Caco-2 (cell line): Measurements from ENCODE around the gene PHYHIPL. TPM values are rescaled to one million over a fixed set of nuclear protein-coding genes. Genes with fewer than 3 reads are reported as not detected.

Source experiments
- BruUV-seq: library from RNA; stranded (reverse); fragments of 400-500 nt; replicated peaks from 2 replicates; lab custom pipeline; 2021; lab: Mats Ljungman, UMichigan
- CTCF ChIA-PET: fragments of 300-600 bp; sonication (Branson Sonifier 250); formaldehyde crosslinking; loops from one replicate; lab custom pipeline; 2022; ENCODE audit warnings: antibody characterized with exemption; lab: Charles Lee
- POLR2A ChIA-PET: fragments of 300-600 bp; sonication (Branson Sonifier 250); formaldehyde crosslinking; loops from one replicate; lab custom pipeline; 2022; ENCODE audit warnings: antibody characterized with exemption; lab: Charles Lee
- DNase-seq, 2 experiments: peaks; one replicate each; pipeline versions ENCODE4 v3.0.0 to v3.0.0-alpha.2; 2020 to 2022
- H3K27me3 ChIP-seq: replicated peaks from 2 replicates; pipeline ENCODE4 v1.6.0; 2011; ENCODE audit warnings: low read length; ENCODE audit not compliant: control insufficient read depth, insufficient read depth
- H3K36me3 ChIP-seq: 2 replicates; pipeline ENCODE4 v1.5.1; 2011; ENCODE audit warnings: low read length; ENCODE audit not compliant: control insufficient read depth, insufficient read depth
- H3K4me1 ChIP-seq: fragments of 250-450 bp; sonication (Bioruptor Pico); 2 replicates; pipeline ENCODE4 v1.5.1; 2020; ENCODE audit warnings: mild to moderate bottlenecking
- H3K4me3 ChIP-seq: 2 replicates; pipeline ENCODE4 v1.5.1; 2011; ENCODE audit warnings: low read depth, mild to moderate bottlenecking, control low read depth, low read length
- H3K9me3 ChIP-seq: fragments of 250-450 bp; sonication (Bioruptor Pico); 2 replicates; pipeline ENCODE4 v1.5.1; 2020; ENCODE audit warnings: mild to moderate bottlenecking, moderate library complexity
- H3K27ac Mint-ChIP-seq: one replicate; pipeline ENCODE4 v1.8.0; 2022; ENCODE audit warnings: mixed read lengths; ENCODE audit not compliant: unreplicated experiment
- H3K27me3 Mint-ChIP-seq: one replicate; pipeline ENCODE4 v1.8.0; 2022; ENCODE audit warnings: mixed read lengths; ENCODE audit not compliant: insufficient read depth, unreplicated experiment
- H3K36me3 Mint-ChIP-seq: one replicate; pipeline ENCODE4 v1.8.0; 2022; ENCODE audit warnings: mild to moderate bottlenecking, mixed read lengths; ENCODE audit not compliant: insufficient read depth, unreplicated experiment
- H3K4me1 Mint-ChIP-seq: one replicate; pipeline ENCODE4 v1.8.0; 2022; ENCODE audit warnings: low read depth, mixed read lengths; ENCODE audit not compliant: unreplicated experiment
- H3K4me3 Mint-ChIP-seq: one replicate; pipeline ENCODE4 v1.8.0; 2022; ENCODE audit warnings: mild to moderate bottlenecking, moderate library complexity, mixed read lengths; ENCODE audit not compliant: unreplicated experiment
- H3K9me3 Mint-ChIP-seq: one replicate; pipeline ENCODE4 v1.8.0; 2022; ENCODE audit warnings: mixed read lengths; ENCODE audit not compliant: unreplicated experiment
- CTCF ChIP-seq, 2 experiments: fragments of 200-600 bp in 1 of 2; IDR thresholded peaks; 1 replicate in 1 of 2; 2 replicates in 1 of 2; pipeline versions ENCODE4 v1.5.1 to v1.8.0; 2011 to 2022; ENCODE audit warnings: antibody characterized with exemption in 1 of 2, control low read depth in 1 of 2, inconsistent platforms in 1 of 2, low read depth in 1 of 2, low read length in 1 of 2, mild to moderate bottlenecking in 1 of 2, moderate library complexity in 1 of 2; ENCODE audit not compliant: insufficient read depth in 1 of 2, severe bottlenecking in 1 of 2, unreplicated experiment in 1 of 2
- intact Hi-C: fragments of 100-400 bp; cut with micrococcal nuclease; formaldehyde crosslinking; loops from one replicate; pipeline ENCODE4 v1.10.0; 2022; ENCODE audit not compliant: unreplicated experiment
- total RNA-seq: library from RNA; stranded (reverse); gene quantifications from 2 replicates; pipeline ENCODE4 v1.2.3, GENCODE V29; 2022

Gene PHYHIPL
- total RNA-seq, 1 experiment from 2014 or later, result 48.1 TPM

GRCh38 chr10:59143544-59143943, 32.9 kb upstream of the PHYHIPL start:
- CTCF ChIA-PET, result no interaction called here
- no TSS peak for BruUV-seq
- no peaks in the 10 kb centered on the region for H3K36me3 ChIP-seq
- Mint-ChIP-seq H3K4me3 (no peak overlapping the region), H3K27ac (no peak overlapping the region), H3K27me3 (no peaks in the 10 kb centered on the region), H3K4me1 (peaks cover 13% of the 10 kb centered on the region), H3K9me3 (peaks cover 9% of the 10 kb centered on the region), H3K36me3 (no peaks in the 10 kb centered on the region)
- intact Hi-C loops, result no loop called here
- peaks cover 23% of the 10 kb centered on the region for H3K4me1 ChIP-seq
- no peaks in the 10 kb centered on the region for H3K27me3 ChIP-seq
- no peak for DNase-seq
- no peak for TF ChIP-seq CTCF (IDR thresholded peaks at IDR 0.05; ENCODE audit: insufficient read depth in 1 of 2, low read depth in 1 of 2, low read length in 1 of 2, severe bottlenecking in 1 of 2, unreplicated experiment in 1 of 2)
- POLR2A ChIA-PET, result no interaction called here
- 0 out of 2 replicates have a peak, but pooled peaks cover 3% of the 10 kb centered on the region for H3K9me3 ChIP-seq
- no peak overlapping the region for H3K4me3 ChIP-seq

DNA sequence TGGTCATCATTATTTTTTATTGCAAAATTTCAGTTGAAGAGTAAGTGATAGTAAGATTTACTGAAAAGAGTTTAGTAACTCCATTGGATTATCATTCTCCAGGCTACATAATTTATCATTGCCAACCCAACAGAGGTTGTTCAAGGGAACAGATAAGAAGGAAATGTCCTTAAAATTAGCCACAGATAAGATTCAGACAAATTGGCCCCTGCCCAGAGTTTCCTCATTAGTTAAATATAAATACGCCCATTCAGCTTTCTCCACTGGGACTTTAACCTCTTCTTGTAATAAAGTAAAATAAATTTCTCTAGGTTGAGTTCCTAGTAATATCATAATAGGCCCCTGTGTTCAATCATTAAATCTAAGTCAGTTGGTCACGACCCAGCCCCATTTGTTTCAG, 27.7 kb upstream of the PHYHIPL start:
- H3K9me3 ChIP-seq, result no peaks in the 10 kb centered on the region
- no peak for TF ChIP-seq CTCF (IDR thresholded peaks at IDR 0.05; ENCODE audit: insufficient read depth in 1 of 2, low read depth in 1 of 2, low read length in 1 of 2, severe bottlenecking in 1 of 2, unreplicated experiment in 1 of 2)
- Mint-ChIP-seq H3K36me3 (no peaks in the 10 kb centered on the region), H3K4me3 (no peak overlapping the region), H3K27me3 (no peaks in the 10 kb centered on the region), H3K27ac (no peak overlapping the region), H3K9me3 (no peaks in the 10 kb centered on the region), H3K4me1 (no peaks in the 10 kb centered on the region)
- no peaks in the 10 kb centered on the region for H3K27me3 ChIP-seq
- CTCF ChIA-PET, result no interaction called here
- no peak for DNase-seq
- no peaks in the 10 kb centered on the region for H3K36me3 ChIP-seq
- intact Hi-C loops, result no loop called here
- BruUV-seq, result no TSS peak
- H3K4me3 ChIP-seq, result no peak overlapping the region
- H3K4me1 ChIP-seq, result peaks cover 9% of the 10 kb centered on the region; the same call in 1 of the 2 replicates
- POLR2A ChIA-PET, result no interaction called here

- Mint-ChIP-seq H3K9me3 (no peaks in the 10 kb centered on the region), H3K36me3 (no peaks in the 10 kb centered on the region), H3K4me3 (no peak overlapping the region), H3K4me1 (no peaks in the 10 kb centered on the region), H3K27me3 (no peaks in the 10 kb centered on the region), H3K27ac (no peak overlapping the region)
- no TSS peak for BruUV-seq
- Histone ChIP-seq H3K4me1 (no peaks in the 10 kb centered on the region), H3K36me3 (no peaks in the 10 kb centered on the region), H3K4me3 (no peak overlapping the region), H3K27me3 (no peaks in the 10 kb centered on the region), H3K9me3 (no peaks in the 10 kb centered on the region)
- CTCF ChIA-PET, result no interaction called here
- intact Hi-C loops, result no loop called here
- POLR2A ChIA-PET, result no interaction called here
- no peak for TF ChIP-seq CTCF (IDR thresholded peaks at IDR 0.05; ENCODE audit: insufficient read depth in 1 of 2, low read depth in 1 of 2, low read length in 1 of 2, severe bottlenecking in 1 of 2, unreplicated experiment in 1 of 2)
- no peak for DNase-seq
Measured at GRCh38 chr10:59155556-59155955, 20.9 kb upstream of the PHYHIPL start.
